Stromal cell of bone marrow (primary cell): ENCODE data around the gene GSC2.

Experiments used
- DNase-seq: peaks from one replicate; pipeline ENCODE4 v3.0.0-alpha.2; 2012; ENCODE audit warnings: low read depth

GSC2 gene, protein sequence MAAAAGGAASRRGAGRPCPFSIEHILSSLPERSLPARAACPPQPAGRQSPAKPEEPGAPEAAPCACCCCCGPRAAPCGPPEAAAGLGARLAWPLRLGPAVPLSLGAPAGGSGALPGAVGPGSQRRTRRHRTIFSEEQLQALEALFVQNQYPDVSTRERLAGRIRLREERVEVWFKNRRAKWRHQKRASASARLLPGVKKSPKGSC

DNA sequence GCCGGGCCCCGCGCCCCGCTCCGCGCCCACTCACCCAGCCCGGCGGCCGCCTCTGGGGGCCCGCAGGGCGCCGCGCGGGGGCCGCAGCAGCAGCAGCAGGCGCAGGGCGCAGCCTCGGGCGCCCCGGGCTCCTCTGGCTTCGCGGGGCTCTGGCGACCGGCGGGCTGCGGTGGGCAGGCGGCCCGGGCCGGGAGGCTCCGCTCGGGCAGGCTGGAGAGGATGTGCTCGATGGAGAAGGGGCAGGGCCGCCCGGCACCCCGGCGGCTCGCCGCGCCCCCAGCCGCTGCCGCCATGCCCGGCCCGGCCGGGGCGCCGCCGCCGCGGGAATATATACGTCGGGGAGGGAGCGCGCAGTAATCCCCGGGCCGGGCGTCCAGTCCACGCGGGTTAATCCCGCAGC is at the start of gene GSC2:
GSC2 (minus strand) TSS at position 302 of the 400 bp plus-strand sequence; CDS start at position 293, 9 bp downstream.
- DNase-seq, result no peak

- no peak for DNase-seq
Measured at GRCh38 chr22:19199479-19199878, 49.4 kb upstream of the GSC2 start.

GRCh38 chr22:19197997-19198865 is 48.1 kb upstream of the GSC2 start:
- DNase-seq, result no peak

DNA sequence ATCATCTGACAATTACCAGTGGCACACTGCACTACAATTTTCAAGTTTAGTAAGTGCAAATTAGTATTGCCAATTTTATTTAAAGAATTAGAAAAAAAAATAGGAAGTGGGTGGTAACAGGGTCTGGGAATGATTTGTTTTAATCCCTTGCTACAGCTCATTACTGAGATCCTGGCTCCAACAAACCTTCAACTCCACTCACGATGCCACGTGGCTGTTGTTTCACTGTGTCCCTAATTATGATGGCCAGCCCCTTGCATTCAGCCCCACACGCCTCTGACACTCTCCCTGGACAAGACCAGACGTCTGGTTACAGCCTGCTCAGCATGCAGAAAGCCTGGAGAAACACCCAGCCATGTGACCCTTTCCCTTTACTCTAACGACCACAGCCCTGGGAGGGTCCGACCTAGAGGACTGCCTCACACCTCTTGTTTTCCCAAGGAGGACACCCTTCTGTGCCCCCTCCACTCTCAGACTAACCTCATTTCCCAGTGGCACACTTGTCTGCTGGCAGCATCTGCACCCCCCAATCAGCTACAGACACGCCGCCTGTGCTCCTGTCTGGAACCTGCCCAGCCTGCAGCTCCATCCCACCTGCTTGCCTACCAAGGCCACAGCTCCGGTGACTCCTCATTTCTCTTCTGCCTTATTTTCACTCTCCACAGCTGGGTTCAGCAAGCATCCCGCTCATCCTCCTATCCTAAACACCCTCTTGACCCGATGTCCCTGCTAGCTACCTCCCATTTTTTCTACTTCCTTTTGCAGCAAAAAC is 46.9 kb upstream of the GSC2 start:
- no peak for DNase-seq

DNA sequence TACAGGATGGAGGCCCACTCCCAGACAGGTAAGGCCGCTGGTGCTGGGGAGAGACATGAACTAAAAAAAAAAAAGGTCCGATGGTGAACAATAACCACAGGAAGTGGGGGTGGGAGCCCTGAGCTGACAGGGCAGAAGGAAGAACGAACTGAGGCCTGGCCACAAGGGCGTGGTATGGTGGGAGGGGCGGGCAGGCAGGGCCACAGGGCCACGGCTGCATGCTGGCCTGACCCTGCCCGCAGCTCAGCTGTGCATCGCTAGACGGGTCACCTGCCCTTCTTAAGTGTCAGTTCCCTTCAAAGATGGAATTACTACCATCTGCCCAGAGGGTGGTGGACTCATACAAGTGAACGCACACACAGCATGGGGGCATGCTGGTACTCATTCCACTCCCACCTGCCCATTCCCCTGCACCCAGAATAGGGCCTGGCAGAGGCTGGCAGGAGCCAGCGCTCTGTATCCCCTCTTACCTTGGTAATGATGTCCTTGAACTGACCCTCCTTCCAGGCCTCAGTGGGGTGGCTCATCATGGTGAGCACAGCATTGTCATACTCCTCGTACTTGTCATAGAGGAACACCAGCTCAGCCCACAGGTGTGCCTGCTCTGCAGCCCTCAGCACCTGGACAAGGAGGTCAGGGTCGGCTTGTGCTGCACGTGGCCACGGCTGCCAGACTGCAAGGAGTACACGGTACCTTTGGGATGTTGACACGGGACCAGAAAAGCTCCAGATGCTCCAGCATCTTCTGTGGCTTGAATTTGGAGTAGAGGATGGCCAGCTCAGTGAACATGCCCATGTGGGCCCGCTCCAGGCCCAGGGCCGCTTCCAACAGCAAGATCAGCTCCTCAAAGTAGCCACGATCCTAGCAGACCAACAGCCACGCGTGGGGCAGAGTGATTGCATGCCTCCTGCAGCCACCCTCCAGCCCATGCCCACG is 46.0 kb upstream of the GSC2 start:
- DNase-seq, result no peak

DNA sequence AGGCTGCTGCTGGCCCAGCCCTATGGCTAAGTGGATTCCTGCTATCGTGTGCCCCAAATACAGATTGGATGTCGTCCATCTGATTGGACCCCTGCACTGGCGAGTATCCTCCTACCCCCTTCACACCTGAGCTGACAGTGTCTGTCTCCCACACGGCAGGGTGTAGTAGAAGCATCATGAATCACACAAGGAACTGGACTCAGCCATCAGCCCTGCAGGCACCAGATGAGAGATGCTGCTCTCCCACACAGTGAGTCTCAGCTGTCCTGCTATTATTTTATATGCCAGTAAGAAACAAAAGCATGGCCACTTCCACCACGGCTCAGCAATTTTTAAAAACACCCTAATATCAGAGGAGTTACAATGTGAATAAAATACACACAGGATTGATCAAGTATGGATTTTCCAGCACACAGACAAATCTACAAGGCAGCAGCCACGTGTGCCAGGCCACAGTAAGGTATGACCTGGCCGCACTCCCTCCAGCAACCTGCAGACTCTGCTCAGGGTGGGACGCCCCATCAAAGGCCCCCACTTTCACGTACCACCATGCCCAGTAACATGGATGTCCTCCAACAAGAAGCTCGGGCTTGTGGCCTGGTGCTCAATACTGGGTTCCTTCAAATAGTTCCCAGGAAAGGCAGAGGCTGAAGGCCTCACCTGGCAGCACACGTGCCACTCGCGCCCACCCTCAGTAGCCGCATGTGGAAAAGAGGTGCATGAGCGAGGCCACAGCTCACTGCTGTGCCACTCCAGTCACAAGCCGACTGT is 44.9 kb upstream of the GSC2 start:
- DNase-seq, result no peak

GRCh38 chr22:19193879-19194278 is 43.8 kb upstream of the GSC2 start:
- DNase-seq, result no peak

DNA sequence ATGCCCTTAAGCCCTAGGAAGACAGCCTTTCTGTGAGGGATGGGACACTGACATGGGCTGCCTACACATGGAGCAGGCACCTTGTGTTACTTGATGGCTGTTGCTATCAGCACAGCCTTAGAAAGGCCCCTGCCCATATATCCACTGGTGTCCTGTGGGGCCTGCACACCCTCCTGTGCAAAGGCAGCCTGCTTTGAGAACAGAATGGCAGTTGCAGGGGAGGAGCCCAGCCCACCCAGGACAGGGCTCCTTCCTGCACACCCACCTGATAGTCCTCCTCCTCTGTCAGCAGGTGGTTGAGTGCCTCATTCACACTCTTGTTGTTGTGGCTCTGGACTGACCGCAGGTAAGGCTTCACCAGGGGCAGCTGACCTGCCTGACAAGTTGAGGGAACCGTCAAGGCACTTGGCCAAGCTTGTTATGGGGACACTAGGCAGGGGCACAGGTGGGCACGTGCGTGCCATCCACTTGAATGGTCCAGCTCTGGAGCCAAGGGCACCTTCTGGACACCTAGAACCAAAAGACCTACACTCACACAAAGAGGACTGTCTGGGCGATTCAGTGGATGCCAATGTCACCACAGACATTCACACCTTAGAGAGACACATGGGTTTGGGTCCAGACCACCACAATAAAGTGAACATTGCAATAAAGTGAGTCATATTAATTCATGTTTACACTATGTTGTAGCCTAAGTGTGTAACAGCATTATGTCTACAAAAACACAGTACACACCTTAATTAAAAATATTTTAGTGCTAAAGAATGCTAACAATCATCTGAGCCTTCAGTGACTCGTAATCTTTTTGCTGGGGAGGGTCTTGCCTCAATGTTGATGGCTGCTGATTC is 37.8 kb upstream of the GSC2 start:
- no peak for DNase-seq

DNA sequence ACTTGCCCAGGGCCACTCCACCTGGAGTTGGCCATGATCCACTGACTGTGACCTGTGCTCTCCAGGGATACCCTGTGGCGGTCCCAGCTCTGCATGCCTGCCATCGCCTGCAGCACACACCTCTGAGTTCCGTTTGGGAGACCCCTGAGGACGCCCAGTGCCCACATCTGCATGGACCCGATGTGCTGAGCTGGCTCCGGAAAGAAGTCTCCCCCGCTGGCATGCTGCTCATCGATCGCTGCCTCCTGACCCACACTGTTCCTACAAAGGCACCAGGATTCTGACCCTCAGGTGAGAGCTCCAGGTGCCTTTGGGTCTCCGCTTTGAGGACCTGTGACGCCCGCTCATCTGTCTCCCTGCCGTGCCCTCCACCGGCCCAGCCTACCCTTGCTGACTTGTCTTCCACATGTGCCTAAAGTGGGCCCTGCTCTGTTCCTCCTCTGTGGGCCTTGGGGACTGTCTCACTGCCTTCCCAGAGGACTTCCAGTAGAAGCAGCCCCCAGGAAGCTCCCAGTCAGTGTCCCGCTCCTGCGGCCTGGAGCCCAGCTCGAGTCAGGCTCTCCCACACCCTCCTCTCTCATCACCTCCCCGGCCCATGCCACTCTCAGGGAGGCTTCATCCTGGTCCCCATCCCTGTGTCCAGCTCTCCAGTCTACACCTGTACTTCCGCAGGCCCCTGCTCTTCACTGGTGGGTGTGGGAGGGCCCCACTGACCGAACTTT is 34.3 kb upstream of the GSC2 start:
- no peak for DNase-seq

- no peak for DNase-seq
Measured at GRCh38 chr22:19183216-19183615, 33.1 kb upstream of the GSC2 start.

DNA sequence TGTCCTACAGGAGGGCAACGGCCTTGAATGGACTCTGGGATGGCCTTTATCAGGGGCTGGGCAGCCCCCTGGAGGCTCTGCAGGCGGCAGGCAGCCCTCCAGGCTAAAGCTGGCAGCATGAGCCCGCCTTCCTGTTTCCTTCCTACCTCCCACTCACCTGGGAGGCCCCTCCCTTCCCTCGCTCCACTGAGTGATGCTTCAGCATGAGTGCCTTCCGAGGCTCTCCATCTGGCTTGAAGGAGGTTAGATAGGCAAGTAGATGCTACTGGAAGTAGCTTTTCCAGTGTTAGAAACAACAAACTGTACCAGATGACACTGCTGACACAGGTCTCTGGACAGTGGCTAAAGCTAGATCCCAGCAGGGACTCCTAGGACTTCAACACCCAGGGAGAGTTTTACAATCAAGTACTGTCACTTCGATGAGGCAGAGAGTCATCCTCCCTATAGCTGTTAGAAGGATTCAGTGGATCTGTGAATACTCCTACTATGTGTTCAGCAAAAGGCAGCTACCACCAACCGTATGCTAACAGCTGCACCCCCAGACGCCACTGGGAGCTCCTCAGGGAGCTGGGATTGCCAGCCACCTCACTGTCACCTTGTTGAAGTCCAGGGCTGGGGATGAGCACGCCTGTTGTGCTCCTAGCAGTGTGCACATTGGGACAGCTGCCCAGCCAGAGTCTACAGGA is 32.5 kb upstream of the GSC2 start:
- no peak for DNase-seq

GRCh38 chr22:19181786-19182471 is 31.8 kb upstream of the GSC2 start:
- no peak for DNase-seq

DNA sequence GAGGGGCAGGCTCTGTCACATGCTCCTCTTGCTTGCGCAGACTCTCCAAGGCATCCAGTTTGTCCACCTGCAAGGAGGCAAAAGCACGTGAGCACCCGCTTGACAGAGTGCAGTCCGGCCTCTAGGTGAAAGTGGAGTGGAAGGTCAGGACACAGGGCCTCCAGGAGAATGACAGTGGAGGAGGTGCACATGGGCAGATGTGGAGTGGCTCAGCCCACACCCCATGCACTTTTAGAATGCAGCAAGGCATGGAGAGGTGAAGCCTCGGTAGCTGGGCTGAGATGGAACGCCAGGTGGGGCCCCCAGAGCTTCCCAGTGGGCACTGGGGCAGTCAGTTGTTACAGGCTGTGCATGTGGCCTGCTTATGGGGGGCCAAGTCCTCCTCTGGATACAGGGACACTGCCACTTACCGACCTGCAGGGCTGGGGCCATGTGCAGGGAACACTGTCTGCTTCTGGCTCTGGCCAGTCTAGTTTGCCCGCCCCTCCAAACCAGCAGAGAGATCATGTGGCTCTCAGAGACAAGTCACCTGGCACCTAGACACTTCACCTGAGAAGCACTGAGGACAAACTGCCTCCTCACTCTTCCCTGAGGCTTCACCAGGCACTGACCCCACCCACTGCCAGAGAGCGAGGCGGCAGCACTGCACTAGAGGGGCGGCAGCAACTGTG is 30.8 kb upstream of the GSC2 start:
- no peak for DNase-seq

- DNase-seq, result no peak
Measured at GRCh38 chr22:19180234-19180633, 30.1 kb upstream of the GSC2 start.

- DNase-seq, result peak; percentile 70
Measured at GRCh38 chr22:19179497-19180048, 29.5 kb upstream of the GSC2 start.

DNA sequence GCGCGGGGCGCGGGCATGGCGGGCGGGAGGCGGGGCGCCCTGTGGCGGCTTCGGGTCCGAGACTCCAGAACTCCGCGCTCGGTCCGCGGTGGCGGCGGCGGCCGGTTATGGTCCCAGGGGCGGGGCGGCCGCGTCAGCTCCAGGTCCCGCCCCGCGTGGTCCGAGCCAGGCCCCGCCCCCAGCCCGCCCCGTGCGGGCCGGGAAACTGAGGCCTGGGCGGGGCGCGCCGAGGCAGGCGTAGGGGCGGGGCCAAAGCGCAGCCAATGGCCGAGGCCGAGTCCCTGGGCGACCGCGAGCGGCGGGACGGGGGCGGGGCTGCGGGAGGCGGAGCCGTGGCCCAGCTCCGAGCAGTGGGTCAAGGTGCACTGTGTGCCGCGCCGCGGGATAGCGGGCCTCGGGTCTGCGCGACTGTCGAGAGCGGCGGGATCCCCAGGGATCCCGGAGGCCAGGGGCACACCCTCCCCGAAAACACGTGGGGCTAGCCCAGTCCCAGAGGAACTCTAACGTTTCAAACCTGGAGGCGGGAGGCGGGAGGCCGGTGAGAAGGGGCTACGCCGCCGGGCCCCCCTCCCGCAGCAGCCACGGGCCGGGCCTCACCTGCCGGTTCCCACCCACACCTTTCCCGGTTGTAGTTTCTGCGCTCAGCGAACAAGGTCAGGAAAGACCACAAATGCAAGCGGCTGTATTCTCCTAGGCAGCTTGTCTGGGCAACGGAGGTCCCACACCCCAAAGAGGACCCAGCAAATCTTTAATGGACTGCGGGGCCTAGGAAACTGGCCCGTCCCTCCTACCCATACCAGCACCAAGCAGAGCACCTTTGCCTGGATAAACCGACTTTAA is 28.8 kb upstream of the GSC2 start, which contains the start of gene SLC25A1:
SLC25A1 (minus strand) TSS at position 80 of the 840 bp plus-strand sequence; CDS start at position 17, 63 bp downstream.
- DNase-seq, result peak; percentile 77
